Stimulated activated effector memory CD8-positive, alpha-beta T cell treated with anti-CD3 and anti-CD28 coated beads, Interleukin-12 subunit alpha, Interleukin-12 subunit beta, amount 100 ng/mL, for 72 hours (primary cell): ENCODE data around the gene BCAS2.

Experiments
- ATAC-seq: fragments of 150-1000 bp; cut with Tn5 transposase; 2 replicates; pipeline ENCODE4 v1.10.0; 2021
- DNase-seq, 2 donors: peaks; one replicate each; pipeline ENCODE4 v3.0.0; 2021 to 2022; ENCODE audit warnings: low spot score in 2 of 2
- H3K27ac Mint-ChIP-seq: one replicate; pipeline ENCODE4 v1.8.0; 2022; ENCODE audit warnings: mild to moderate bottlenecking, mixed read lengths
- H3K36me3 Mint-ChIP-seq: one replicate; pipeline ENCODE4 v1.8.0; 2022; ENCODE audit warnings: mild to moderate bottlenecking, mixed read lengths
- H3K4me1 Mint-ChIP-seq: one replicate; pipeline ENCODE4 v1.8.0; 2022; ENCODE audit warnings: mixed read lengths
- H3K4me3 Mint-ChIP-seq: one replicate; pipeline ENCODE4 v1.8.0; 2022; ENCODE audit warnings: mild to moderate bottlenecking, mixed read lengths
- H3K9me3 Mint-ChIP-seq: one replicate; pipeline ENCODE4 v1.8.0; 2022; ENCODE audit warnings: mixed read lengths

Gene BCAS2

GRCh38 chr1:114540821-114541220 is 40.6 kb downstream of the BCAS2 start:
- no peak overlapping the region for H3K4me3 Mint-ChIP-seq
- H3K9me3 Mint-ChIP-seq: no peaks in the 10 kb centered on the region
- H3K27ac Mint-ChIP-seq: no peak overlapping the region
- no peaks in the 10 kb centered on the region for H3K36me3 Mint-ChIP-seq
- DNase-seq (no peak), ATAC-seq (no peak)
- H3K4me1 Mint-ChIP-seq: no peaks in the 10 kb centered on the region

- Mint-ChIP-seq H3K4me3 (no peak overlapping the region), H3K27ac (no peak overlapping the region)
Observed at GRCh38 chr1:114540272-114540671, 41.1 kb downstream of the BCAS2 start.

GRCh38 chr1:114536043-114536442 is 45.4 kb downstream of the BCAS2 start:
- no peaks in the 10 kb centered on the region for H3K4me1 Mint-ChIP-seq
- H3K4me3 Mint-ChIP-seq: no peak overlapping the region
- no peaks in the 10 kb centered on the region for H3K9me3 Mint-ChIP-seq
- ATAC-seq (no peak), DNase-seq (no peak)
- H3K36me3 Mint-ChIP-seq: no peaks in the 10 kb centered on the region
- H3K27ac Mint-ChIP-seq: no peak overlapping the region

More at GRCh38 chr1:114540272-114540671, 41.1 kb downstream of the BCAS2 start:
- ATAC-seq: no peak
- Mint-ChIP-seq H3K36me3 (no peaks in the 10 kb centered on the region), H3K4me1 (no peaks in the 10 kb centered on the region), H3K9me3 (no peaks in the 10 kb centered on the region)
- no peak for DNase-seq

- H3K27ac Mint-ChIP-seq: no peak overlapping the region
- H3K36me3 Mint-ChIP-seq: no peaks in the 10 kb centered on the region
- H3K9me3 Mint-ChIP-seq: no peaks in the 10 kb centered on the region
- DNase-seq (no peak), ATAC-seq (no peak)
- H3K4me3 Mint-ChIP-seq: no peak overlapping the region
- H3K4me1 Mint-ChIP-seq: no peaks in the 10 kb centered on the region
Observed at GRCh38 chr1:114535401-114535800, 46.0 kb downstream of the BCAS2 start.

GRCh38 chr1:114531094-114531493 is 50.3 kb downstream of the BCAS2 start:
- ATAC-seq (no peak), DNase-seq (no peak)
- Mint-ChIP-seq H3K4me3 (no peak overlapping the region), H3K4me1 (no peaks in the 10 kb centered on the region), H3K27ac (no peak overlapping the region), H3K9me3 (no peaks in the 10 kb centered on the region), H3K36me3 (no peaks in the 10 kb centered on the region)

GRCh38 chr1:114530224-114530623 is 51.2 kb downstream of the BCAS2 start:
- H3K36me3 Mint-ChIP-seq: no peaks in the 10 kb centered on the region
- no peaks in the 10 kb centered on the region for H3K9me3 Mint-ChIP-seq
- no peak overlapping the region for H3K4me3 Mint-ChIP-seq
- H3K27ac Mint-ChIP-seq: no peak overlapping the region
- DNase-seq (no peak), ATAC-seq (no peak)
- no peaks in the 10 kb centered on the region for H3K4me1 Mint-ChIP-seq

- no peaks in the 10 kb centered on the region for H3K36me3 Mint-ChIP-seq
- no peaks in the 10 kb centered on the region for H3K4me1 Mint-ChIP-seq
- ATAC-seq (no peak), DNase-seq (no peak)
- H3K27ac Mint-ChIP-seq: no peak overlapping the region
- no peak overlapping the region for H3K4me3 Mint-ChIP-seq
- H3K9me3 Mint-ChIP-seq: no peaks in the 10 kb centered on the region
Observed at GRCh38 chr1:114524944-114525343, 56.5 kb downstream of the BCAS2 start.

- no peak overlapping the region for H3K4me3 Mint-ChIP-seq
- no peak for DNase-seq
- H3K36me3 Mint-ChIP-seq: no peaks in the 10 kb centered on the region
- no peak overlapping the region for H3K27ac Mint-ChIP-seq
- no peaks in the 10 kb centered on the region for H3K4me1 Mint-ChIP-seq
- H3K9me3 Mint-ChIP-seq: no peaks in the 10 kb centered on the region
- no peak for ATAC-seq
Observed at GRCh38 chr1:114522264-114522575, 59.2 kb downstream of the BCAS2 start.

- H3K9me3 Mint-ChIP-seq: no peaks in the 10 kb centered on the region
- H3K4me1 Mint-ChIP-seq: no peaks in the 10 kb centered on the region
- no peak for DNase-seq
- no peaks in the 10 kb centered on the region for H3K36me3 Mint-ChIP-seq
- H3K4me3 Mint-ChIP-seq: no peak overlapping the region
- H3K27ac Mint-ChIP-seq: no peak overlapping the region
- no peak for ATAC-seq
Observed at GRCh38 chr1:114521396-114522263, 59.8 kb downstream of the BCAS2 start.
